Stomach (tissue), 9 donors: Measurements from ENCODE around the gene RNLS. TPM values are rescaled to one million over a fixed set of nuclear protein-coding genes. Genes with fewer than 3 reads are reported as not detected.

Experiments used
- DNase-seq, 2 donors: peaks; one replicate each; pipeline versions ENCODE4 v3.0.0 to v3.0.0-alpha.2; 2013 to 2019
- H3K27ac ChIP-seq, 5 donors: fragments of 200-600 bp in 4 of 5; sonication (generic) in 4 of 5; one replicate each; pipeline ENCODE4 v1.5.1; 2013 to 2019; ENCODE audit warnings: mild to moderate bottlenecking in 1 of 5, moderate library complexity in 1 of 5
- H3K27me3 ChIP-seq, 3 donors: fragments of 200-600 bp; sonication (generic); one replicate each; pipeline ENCODE4 v1.5.1; 2017 to 2019; ENCODE audit warnings: mixed run types in 1 of 3
- H3K36me3 ChIP-seq, 4 donors: fragments of 200-600 bp; sonication (generic); 1 replicate in 3 of 4; 2 replicates in 1 of 4; pipeline ENCODE4 v1.5.1; 2016 to 2019
- H3K4me1 ChIP-seq, 4 donors: fragments of 200-600 bp; sonication (generic); one replicate each; pipeline ENCODE4 v1.5.1; 2016 to 2019
- H3K4me3 ChIP-seq, 4 donors: fragments of 200-600 bp; sonication (generic) in 3 of 4; one replicate each; pipeline ENCODE4 v1.5.1; 2016 to 2019; ENCODE audit warnings: mild to moderate bottlenecking in 1 of 4
- H3K9me3 ChIP-seq, 4 donors: fragments of 200-600 bp; sonication (generic); one replicate each; pipeline ENCODE4 v1.5.1; 2016 to 2019
- EP300 ChIP-seq: sonication (generic); formaldehyde crosslinking; IDR thresholded peaks from one replicate; pipeline ENCODE4 v1.6.1; 2017; ENCODE audit warnings: antibody characterized with exemption
- POLR2A ChIP-seq, 4 donors: fragments of 450-650 bp; IDR thresholded peaks; one replicate each; pipeline ENCODE4 v1.6.1; 2016; ENCODE audit warnings: antibody characterized with exemption in 4 of 4, control low read depth in 2 of 4, mild to moderate bottlenecking in 1 of 4, moderate library complexity in 1 of 4
- POLR2AphosphoS5 ChIP-seq, 3 donors: sonication (generic); formaldehyde crosslinking; IDR thresholded peaks; one replicate each; pipeline ENCODE4 v1.6.1; 2016; ENCODE audit warnings: antibody characterized with exemption in 3 of 3
- WGBS, 5 donors: extraction: QIAGEN DNeasy Blood & Tissue Kit in 3 of 5; methylation state at CpG; one replicate each; pipeline versions ENCODE4 v1.1.5 to v1.1.7; 2013 to 2018; 5-methylcytosine and 5-hydroxymethylcytosine counted together
- intact Hi-C: fragments of 100-400 bp; cut with DNase I; formaldehyde crosslinking; loops from one replicate; pipeline ENCODE4 v1.15.1; 2023; ENCODE audit warnings: low total_unique reads
- polyA plus RNA-seq, 3 donors: library from polyadenylated mRNA; stranded (reverse); fragments of 200-250 nt; gene quantifications; one replicate each; pipeline ENCODE4 v1.2.3, GENCODE V29; 2013
- total RNA-seq, 5 donors: library from RNA; depleted of rRNA; stranded (reverse); fragments of >200 nt; gene quantifications; one replicate each; pipeline versions ENCODE4 v1.1.0 to v1.2.3, GENCODE V29; 2014 to 2016
- TF ChIP-seq, protein P1 (sequence below), 7 experiments: fragments of 450-650 bp in 4 of 7; fragments of 200-600 bp in 3 of 7; sonication (generic) in 3 of 7; IDR thresholded peaks; one replicate each; pipeline ENCODE4 v1.5.1; 2016 to 2019; ENCODE audit warnings: antibody characterized with exemption in 7 of 7, control low read depth in 2 of 7, mild to moderate bottlenecking in 1 of 7
- donor health status: healthy with polysubstance abuse.
- donor health status: Bipolar disorder and iron deficiency.
- donor health status: healthy.

Gene RNLS
- total and polyA plus RNA-seq, 8 donors, result 6.7 to 21.5 (median 11.6) TPM; not detected in 2

- TF ChIP-seq POLR2AphosphoS5 (IDR thresholded peaks at IDR 0.05), result no peak
- TF ChIP-seq, protein P1, sequence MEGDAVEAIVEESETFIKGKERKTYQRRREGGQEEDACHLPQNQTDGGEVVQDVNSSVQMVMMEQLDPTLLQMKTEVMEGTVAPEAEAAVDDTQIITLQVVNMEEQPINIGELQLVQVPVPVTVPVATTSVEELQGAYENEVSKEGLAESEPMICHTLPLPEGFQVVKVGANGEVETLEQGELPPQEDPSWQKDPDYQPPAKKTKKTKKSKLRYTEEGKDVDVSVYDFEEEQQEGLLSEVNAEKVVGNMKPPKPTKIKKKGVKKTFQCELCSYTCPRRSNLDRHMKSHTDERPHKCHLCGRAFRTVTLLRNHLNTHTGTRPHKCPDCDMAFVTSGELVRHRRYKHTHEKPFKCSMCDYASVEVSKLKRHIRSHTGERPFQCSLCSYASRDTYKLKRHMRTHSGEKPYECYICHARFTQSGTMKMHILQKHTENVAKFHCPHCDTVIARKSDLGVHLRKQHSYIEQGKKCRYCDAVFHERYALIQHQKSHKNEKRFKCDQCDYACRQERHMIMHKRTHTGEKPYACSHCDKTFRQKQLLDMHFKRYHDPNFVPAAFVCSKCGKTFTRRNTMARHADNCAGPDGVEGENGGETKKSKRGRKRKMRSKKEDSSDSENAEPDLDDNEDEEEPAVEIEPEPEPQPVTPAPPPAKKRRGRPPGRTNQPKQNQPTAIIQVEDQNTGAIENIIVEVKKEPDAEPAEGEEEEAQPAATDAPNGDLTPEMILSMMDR (IDR thresholded peaks at IDR 0.05), result no peak
- TF ChIP-seq POLR2A (IDR thresholded peaks at IDR 0.05), result no peak
- TF ChIP-seq EP300, result no peak
- 84 to 96% (median 92%) methylated on average over 4 of the region's 4 CpGs for WGBS, 5 donors
- H3K27ac ChIP-seq, result no peak overlapping the region
- H3K9me3 ChIP-seq, result no peaks in the 10 kb centered on the region
- no peak for DNase-seq
- no peaks in the 10 kb centered on the region for H3K27me3 ChIP-seq
- no peaks in the 10 kb centered on the region for H3K36me3 ChIP-seq
- H3K4me3 ChIP-seq, result no peak overlapping the region
- intact Hi-C loops, result no loop called here
- H3K4me1 ChIP-seq, result peaks cover 0 to 8% (median 0%) of the 10 kb centered on the region in 4 donors
These were observed 291.6 kb downstream of the RNLS start for GRCh38 chr10:88291289-88292184.

- peaks cover 0 to 7% (median 0%) of the 10 kb centered on the region in 4 donors for H3K4me1 ChIP-seq
- TF ChIP-seq EP300 (no peak), POLR2A (IDR thresholded peaks at IDR 0.05) (no peak), POLR2AphosphoS5 (IDR thresholded peaks at IDR 0.05) (no peak)
- TF ChIP-seq, protein P1 (IDR thresholded peaks at IDR 0.05), result no peak
- no peak overlapping the region for H3K27ac ChIP-seq
- intact Hi-C loops, result no loop called here
- no peak overlapping the region for H3K4me3 ChIP-seq
- no peaks in the 10 kb centered on the region for H3K36me3 ChIP-seq
- no peak for DNase-seq
- H3K9me3 ChIP-seq, result no peaks in the 10 kb centered on the region
- H3K27me3 ChIP-seq, result no peaks in the 10 kb centered on the region
These were observed 293.8 kb downstream of the RNLS start for GRCh38 chr10:88289342-88289741.

DNA sequence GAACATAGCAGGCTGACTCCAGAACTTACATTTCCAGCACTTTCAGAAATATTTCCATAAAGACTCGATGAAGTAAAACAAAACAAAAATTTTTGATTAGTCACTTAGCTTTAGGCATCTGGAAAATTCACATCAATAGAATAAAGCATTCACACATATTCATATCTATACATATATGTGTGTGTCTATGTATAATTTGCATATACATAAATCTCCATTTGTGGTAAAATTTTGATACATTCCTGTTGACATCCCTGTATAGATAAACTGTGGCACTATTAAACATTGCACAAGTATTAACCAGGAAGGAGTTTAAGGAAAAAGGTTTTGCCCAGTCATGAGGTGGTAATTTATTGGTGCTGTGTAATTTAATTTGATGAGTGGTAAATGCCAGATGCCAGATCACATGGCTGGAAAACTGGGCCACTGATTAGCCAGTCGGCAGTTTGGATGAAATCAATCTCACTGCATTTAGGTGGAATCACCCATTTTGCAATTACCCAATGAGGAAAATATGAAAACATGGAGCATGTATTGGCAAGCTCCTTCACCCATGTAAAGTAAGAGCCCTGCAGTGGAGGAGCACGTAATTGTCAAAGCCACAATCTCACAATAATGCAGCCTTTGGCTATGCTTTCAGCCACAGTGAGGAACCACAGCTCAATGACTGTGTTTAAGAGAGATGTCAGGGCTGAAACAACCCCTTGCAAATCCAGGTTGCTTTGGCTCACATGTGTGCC lies 294.6 kb downstream of the RNLS start:
- no peak for DNase-seq
- intact Hi-C loops, result no loop called here
- TF ChIP-seq POLR2AphosphoS5 (IDR thresholded peaks at IDR 0.05), result no peak
- 79 to 92% (median 88%) methylated on average over 3 of the region's 3 CpGs for WGBS, 5 donors
- H3K4me1 ChIP-seq, result no peaks in the 10 kb centered on the region
- H3K4me3 ChIP-seq, result no peak overlapping the region
- no peaks in the 10 kb centered on the region for H3K36me3 ChIP-seq
- H3K27me3 ChIP-seq, result no peaks in the 10 kb centered on the region
- no peak overlapping the region for H3K27ac ChIP-seq
- H3K9me3 ChIP-seq, result no peaks in the 10 kb centered on the region

- 94 to 100% (median 97%) methylated on average over 1 of the region's 1 CpG for WGBS, 5 donors
- intact Hi-C loops, result no loop called here
- Histone ChIP-seq H3K9me3 (no peaks in the 10 kb centered on the region), H3K36me3 (no peaks in the 10 kb centered on the region), H3K27me3 (no peaks in the 10 kb centered on the region), H3K4me3 (no peak overlapping the region), H3K4me1 (peaks cover 0 to 18% (median 0%) of the 10 kb centered on the region in 4 donors), H3K27ac (no peak overlapping the region)
- no peak for DNase-seq
- TF ChIP-seq, protein P1 (IDR thresholded peaks at IDR 0.05), result no peak
- TF ChIP-seq POLR2A (IDR thresholded peaks at IDR 0.05) (no peak), POLR2AphosphoS5 (IDR thresholded peaks at IDR 0.05) (no peak), EP300 (no peak)
These were observed 297.1 kb downstream of the RNLS start for GRCh38 chr10:88286030-88286429.
